Stimulated activated memory B cell treated with anti-CD40 and anti-IgM and Interleukin-4, amounts not matched to agents 10 μg/mL and 1 μg/mL and 100 μg/mL, for 72 hours (primary cell): Measurements from ENCODE around the gene SLC50A1.

Source experiments
- ATAC-seq: fragments of 150-1000 bp; cut with Tn5 transposase; 2 replicates; pipeline ENCODE4 v1.10.0; 2021
- H3K27ac Mint-ChIP-seq: one replicate; pipeline ENCODE4 v1.8.0; 2022; ENCODE audit warnings: mild to moderate bottlenecking, mixed read lengths
- H3K27me3 Mint-ChIP-seq: one replicate; pipeline ENCODE4 v1.8.0; 2022; ENCODE audit warnings: mixed read lengths
- H3K36me3 Mint-ChIP-seq: one replicate; pipeline ENCODE4 v1.8.0; 2022; ENCODE audit warnings: mixed read lengths
- H3K4me1 Mint-ChIP-seq: one replicate; pipeline ENCODE4 v1.8.0; 2022; ENCODE audit warnings: mixed read lengths
- H3K4me3 Mint-ChIP-seq: one replicate; pipeline ENCODE4 v1.8.0; 2022; ENCODE audit warnings: mild to moderate bottlenecking, moderate library complexity, mixed read lengths
- H3K9me3 Mint-ChIP-seq: one replicate; pipeline ENCODE4 v1.8.0; 2022; ENCODE audit warnings: mixed read lengths

The SLC50A1 gene

DNA sequence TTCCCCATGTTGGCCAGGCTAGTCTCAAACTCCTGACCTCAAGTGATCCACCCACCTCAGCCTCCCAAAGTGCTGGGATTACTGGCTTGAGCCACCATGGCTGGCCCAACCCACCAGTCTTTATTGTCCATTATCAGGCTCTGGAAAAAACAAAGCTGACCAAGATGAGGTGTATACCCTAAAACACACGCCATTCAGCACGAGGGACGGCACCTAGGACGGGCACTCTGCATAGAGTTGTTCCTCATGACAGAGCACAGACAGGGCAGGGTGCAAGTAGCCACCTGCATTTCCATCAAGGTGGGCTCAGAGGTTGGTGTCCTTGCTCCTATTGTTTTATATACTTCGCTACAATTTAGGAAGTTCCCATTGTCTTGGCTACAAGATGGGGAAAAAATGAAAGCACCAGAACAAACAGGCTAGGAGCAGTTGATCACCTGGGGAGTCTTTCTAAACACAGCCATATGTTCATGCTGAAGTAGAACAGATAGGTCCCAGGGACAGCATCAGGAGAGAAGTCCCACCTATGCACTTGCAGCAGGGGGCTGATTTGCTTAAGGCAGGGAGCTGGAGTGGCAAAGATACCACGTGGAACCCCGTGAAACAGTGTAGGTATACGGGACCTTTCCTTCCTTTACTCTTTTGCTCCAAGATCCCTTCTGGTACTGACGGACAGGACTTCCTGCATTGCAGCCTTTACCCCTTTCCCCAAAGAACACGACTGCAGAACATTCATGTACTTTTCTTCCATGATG, 33.0 kb downstream of the SLC50A1 start:
- Mint-ChIP-seq H3K9me3 (no peaks in the 10 kb centered on the region), H3K36me3 (peaks cover 18% of the 10 kb centered on the region), H3K27me3 (no peaks in the 10 kb centered on the region), H3K4me3 (no peak overlapping the region), H3K4me1 (peaks cover 38% of the 10 kb centered on the region), H3K27ac (no peak overlapping the region)
- ATAC-seq = no peak

DNA sequence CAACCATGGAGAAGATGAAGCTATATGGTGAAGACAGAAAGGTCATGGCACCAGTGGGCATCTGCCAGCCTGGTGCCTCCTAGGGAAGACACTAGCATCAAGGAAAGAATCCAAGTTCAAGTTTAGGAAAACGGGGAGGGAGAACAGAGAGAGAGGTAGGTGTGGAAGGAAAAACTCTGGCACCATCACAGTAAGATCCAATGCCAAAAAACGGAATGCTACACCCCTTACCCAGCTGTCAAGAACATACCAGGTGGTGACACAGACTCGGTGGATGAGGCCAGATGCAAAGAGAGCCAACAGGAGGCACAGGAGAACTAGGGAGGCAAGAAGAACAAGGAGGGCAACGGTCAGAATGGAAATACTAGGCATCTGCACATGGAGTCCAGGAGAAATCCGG, 33.9 kb downstream of the SLC50A1 start:
- peaks cover 18% of the 10 kb centered on the region for H3K36me3 Mint-ChIP-seq
- peaks cover 47% of the 10 kb centered on the region for H3K4me1 Mint-ChIP-seq
- no peak for ATAC-seq
- H3K27me3 Mint-ChIP-seq = no peaks in the 10 kb centered on the region
- H3K4me3 Mint-ChIP-seq = peak overlapping the region; percentile 18
- H3K9me3 Mint-ChIP-seq = no peaks in the 10 kb centered on the region
- H3K27ac Mint-ChIP-seq = peak overlapping the region; percentile 56

GRCh38 chr1:155170101-155170785, 34.6 kb downstream of the SLC50A1 start:
- H3K9me3 Mint-ChIP-seq = no peaks in the 10 kb centered on the region
- no peaks in the 10 kb centered on the region for H3K27me3 Mint-ChIP-seq
- peaks cover 53% of the 10 kb centered on the region for H3K4me1 Mint-ChIP-seq
- peaks cover 18% of the 10 kb centered on the region for H3K36me3 Mint-ChIP-seq
- no peak overlapping the region for H3K4me3 Mint-ChIP-seq
- H3K27ac Mint-ChIP-seq = peak overlapping the region; percentile 56
- ATAC-seq = no peak

DNA sequence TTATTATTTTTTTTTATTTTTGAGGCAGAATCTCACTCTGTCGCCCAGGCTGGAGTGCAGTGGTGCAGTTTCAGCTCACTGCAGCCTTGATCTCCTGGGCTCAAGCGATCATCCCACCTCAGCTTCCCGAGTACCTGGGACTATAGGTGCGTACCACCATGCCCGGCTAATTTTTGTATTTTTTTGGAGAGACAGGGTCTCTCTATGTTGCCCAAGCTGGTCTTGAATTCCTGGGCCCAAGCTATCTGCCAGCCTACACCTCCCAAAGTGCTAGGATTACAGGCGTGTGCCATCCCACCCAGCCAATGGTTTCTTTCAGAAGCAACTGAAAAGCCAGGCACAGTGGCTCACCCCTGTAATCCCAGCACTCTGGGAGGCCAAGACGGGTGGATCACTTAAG, 35.2 kb downstream of the SLC50A1 start:
- Mint-ChIP-seq H3K36me3 (peaks cover 18% of the 10 kb centered on the region), H3K4me1 (peaks cover 53% of the 10 kb centered on the region), H3K27ac (no peak overlapping the region), H3K4me3 (no peak overlapping the region), H3K27me3 (no peaks in the 10 kb centered on the region), H3K9me3 (no peaks in the 10 kb centered on the region)
- no peak for ATAC-seq

- H3K27ac Mint-ChIP-seq = peak overlapping the region; percentile 96
- no peaks in the 10 kb centered on the region for H3K9me3 Mint-ChIP-seq
- peaks cover 18% of the 10 kb centered on the region for H3K36me3 Mint-ChIP-seq
- H3K4me1 Mint-ChIP-seq = peaks cover 55% of the 10 kb centered on the region
- H3K27me3 Mint-ChIP-seq = no peaks in the 10 kb centered on the region
- peak; percentile 37 for ATAC-seq
- peak overlapping the region; percentile 95 for H3K4me3 Mint-ChIP-seq
Measured at GRCh38 chr1:155171836-155172731, 36.4 kb downstream of the SLC50A1 start.

- Mint-ChIP-seq H3K36me3 (peaks cover 18% of the 10 kb centered on the region), H3K4me1 (peaks cover 47% of the 10 kb centered on the region), H3K4me3 (peak within 1 kb of the TSS; percentile 95), H3K27me3 (no peaks in the 10 kb centered on the region), H3K27ac (peak within 1 kb of the TSS; percentile 96), H3K9me3 (no peaks in the 10 kb centered on the region)
- peak; percentile 93 for ATAC-seq
Measured at GRCh38 chr1:155172732-155173477, 37.3 kb downstream of the SLC50A1 start, which contains the start of gene KRTCAP2. Gene KRTCAP2, minus strand, starts transcription at chr1:155173304. Its CDS starts 80 bp downstream, at chr1:155173224.

DNA sequence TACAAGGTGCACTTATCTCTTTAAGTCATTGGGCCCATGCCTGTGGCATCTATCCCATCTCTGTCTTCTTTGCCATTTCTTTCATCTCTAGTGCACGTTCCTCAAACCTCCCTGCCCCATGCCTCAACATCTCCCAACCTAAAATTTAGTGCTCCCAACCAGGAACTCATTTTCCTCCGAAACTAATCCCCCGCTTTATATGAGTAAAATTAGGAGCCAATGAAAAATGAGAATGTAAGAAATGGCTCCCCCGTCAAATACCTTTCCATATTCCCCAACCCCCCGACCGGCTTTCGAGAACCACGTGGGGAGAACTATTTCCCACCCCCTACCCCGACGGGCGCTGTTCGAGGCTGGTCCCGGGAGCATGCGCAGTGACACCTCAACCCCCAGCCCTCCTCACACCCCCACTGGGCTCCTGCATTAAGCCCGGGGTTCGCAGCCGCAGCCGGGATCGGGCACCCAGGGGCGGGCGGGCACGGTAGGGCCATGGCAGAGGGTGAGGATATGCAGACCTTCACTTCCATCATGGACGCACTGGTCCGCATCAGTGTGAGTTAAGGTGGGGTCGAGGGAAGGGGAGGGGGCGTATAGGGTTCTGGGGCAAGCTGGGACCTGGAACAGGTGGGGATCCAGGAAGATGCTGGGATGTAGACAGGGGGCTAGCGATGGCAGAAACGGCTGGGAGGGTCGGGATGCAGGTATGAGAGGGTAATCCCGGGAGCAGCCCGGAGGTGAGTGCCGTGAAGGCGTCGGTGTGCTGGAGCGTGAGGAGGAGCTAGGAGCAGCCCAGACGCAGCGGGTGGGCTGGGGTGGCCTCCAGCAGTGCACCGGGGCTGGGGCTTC, 38.0 kb downstream of the SLC50A1 start, which contains the start of gene TRIM46:
Gene TRIM46 (plus strand): TSS at position 372 of the 846 bp plus-strand sequence. CDS start 118 bp downstream, at position 490.
- Mint-ChIP-seq H3K27me3 (no peaks in the 10 kb centered on the region), H3K4me1 (peaks cover 46% of the 10 kb centered on the region), H3K27ac (peak within 1 kb of the TSS; percentile 96), H3K9me3 (no peaks in the 10 kb centered on the region), H3K4me3 (peak within 1 kb of the TSS; percentile 95), H3K36me3 (peaks cover 18% of the 10 kb centered on the region)
- ATAC-seq = peak; percentile 53

GRCh38 chr1:155174324-155175280, 39.0 kb downstream of the SLC50A1 start:
- peak overlapping the region; percentile 96 for H3K27ac Mint-ChIP-seq
- H3K36me3 Mint-ChIP-seq = peaks cover 18% of the 10 kb centered on the region
- H3K4me1 Mint-ChIP-seq = peaks cover 46% of the 10 kb centered on the region
- H3K27me3 Mint-ChIP-seq = no peaks in the 10 kb centered on the region
- no peak for ATAC-seq
- H3K9me3 Mint-ChIP-seq = no peaks in the 10 kb centered on the region
- peak overlapping the region; percentile 95 for H3K4me3 Mint-ChIP-seq

- no peak overlapping the region for H3K4me3 Mint-ChIP-seq
- H3K36me3 Mint-ChIP-seq = peaks cover 16% of the 10 kb centered on the region
Measured at GRCh38 chr1:155175281-155175926, 39.8 kb downstream of the SLC50A1 start.

GRCh38 chr1:155175927-155176371, 40.3 kb downstream of the SLC50A1 start:
- no peak overlapping the region for H3K27ac Mint-ChIP-seq
- no peaks in the 10 kb centered on the region for H3K27me3 Mint-ChIP-seq
- H3K4me1 Mint-ChIP-seq = peaks cover 41% of the 10 kb centered on the region
- H3K36me3 Mint-ChIP-seq = peaks cover 13% of the 10 kb centered on the region
- no peak for ATAC-seq
- H3K4me3 Mint-ChIP-seq = no peak overlapping the region
- no peaks in the 10 kb centered on the region for H3K9me3 Mint-ChIP-seq

More at GRCh38 chr1:155175281-155175926, 39.8 kb downstream of the SLC50A1 start:
- no peak for ATAC-seq
- Mint-ChIP-seq H3K4me1 (peaks cover 44% of the 10 kb centered on the region), H3K9me3 (no peaks in the 10 kb centered on the region), H3K27me3 (no peaks in the 10 kb centered on the region), H3K27ac (no peak overlapping the region)

DNA sequence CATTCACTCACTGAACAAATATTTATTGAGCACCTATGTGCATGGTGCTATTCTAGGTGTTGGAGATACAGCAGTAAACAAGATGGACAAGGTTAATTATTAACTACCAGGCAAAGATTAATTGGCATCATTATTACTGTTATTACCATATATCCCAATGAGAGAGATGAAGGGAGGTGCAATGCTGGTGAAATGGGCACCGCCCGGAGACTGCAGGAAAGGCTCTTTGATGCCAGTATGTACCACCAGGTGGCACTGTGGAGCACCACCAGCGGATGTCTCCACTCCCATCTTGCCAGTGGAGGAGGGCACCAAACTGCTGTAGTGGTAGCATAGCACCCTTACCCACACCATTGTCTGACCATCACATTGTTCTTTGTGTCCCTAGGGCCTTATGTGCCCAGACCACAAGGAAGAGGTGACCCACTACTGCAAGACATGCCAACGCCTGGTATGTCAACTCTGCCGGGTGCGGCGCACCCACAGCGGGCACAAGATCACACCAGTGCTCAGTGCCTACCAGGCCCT, 41.0 kb downstream of the SLC50A1 start:
- H3K27me3 Mint-ChIP-seq = no peaks in the 10 kb centered on the region
- peak; percentile 57 for ATAC-seq
- peaks cover 41% of the 10 kb centered on the region for H3K4me1 Mint-ChIP-seq
- no peak overlapping the region for H3K27ac Mint-ChIP-seq
- H3K4me3 Mint-ChIP-seq = no peak overlapping the region
- no peaks in the 10 kb centered on the region for H3K9me3 Mint-ChIP-seq
- H3K36me3 Mint-ChIP-seq = peaks cover 13% of the 10 kb centered on the region

- H3K36me3 Mint-ChIP-seq = peaks cover 13% of the 10 kb centered on the region
- H3K27me3 Mint-ChIP-seq = no peaks in the 10 kb centered on the region
Measured at GRCh38 chr1:155177192-155177917, 41.7 kb downstream of the SLC50A1 start.

More at GRCh38 chr1:155177192-155177917, 41.7 kb downstream of the SLC50A1 start:
- Mint-ChIP-seq H3K27ac (no peak overlapping the region), H3K9me3 (no peaks in the 10 kb centered on the region), H3K4me3 (no peak overlapping the region), H3K4me1 (peaks cover 36% of the 10 kb centered on the region)
- no peak for ATAC-seq
